IgD-negative memory B cell (primary cell): Measurements from ENCODE around the gene CLEC7A. TPM values are rescaled to one million over a fixed set of nuclear protein-coding genes. Genes with fewer than 3 reads are reported as not detected.

Experiments
- H3K27ac Mint-ChIP-seq, 3 donors: one replicate each; pipeline ENCODE4 v1.8.0; 2020 to 2022; ENCODE audit warnings: mild to moderate bottlenecking in 3 of 3, mixed read lengths in 3 of 3, moderate library complexity in 1 of 3
- H3K27me3 Mint-ChIP-seq: one replicate; pipeline ENCODE4 v1.8.0; 2021; ENCODE audit warnings: mixed read lengths
- H3K36me3 Mint-ChIP-seq: one replicate; pipeline ENCODE4 v1.8.0; 2020; ENCODE audit warnings: mild to moderate bottlenecking, mixed read lengths
- H3K4me1 Mint-ChIP-seq, 3 donors: one replicate each; pipeline ENCODE4 v1.8.0; 2020 to 2022; ENCODE audit warnings: mixed read lengths in 3 of 3, mild to moderate bottlenecking in 1 of 3
- H3K4me3 Mint-ChIP-seq, 4 donors: one replicate each; pipeline ENCODE4 v1.8.0; 2020 to 2022; ENCODE audit warnings: mild to moderate bottlenecking in 4 of 4, mixed read lengths in 4 of 4, moderate library complexity in 3 of 4
- H3K9me3 Mint-ChIP-seq, 3 donors: one replicate each; pipeline ENCODE4 v1.8.0; 2020 to 2021; ENCODE audit warnings: mixed read lengths in 3 of 3, mild to moderate bottlenecking in 1 of 3
- polyA plus RNA-seq: library from polyadenylated mRNA; unstranded; fragments of 300-500 nt; fragmentation: Illumina TruSeq; gene quantifications from one replicate; pipeline ENCODE4 v1.2.3, GENCODE V29; 2021

Gene CLEC7A
- polyA plus RNA-seq, 1 donor from 2014 or later, result 1.9 TPM

GRCh38 chr12:10088955-10089900, 40.8 kb downstream of the CLEC7A start:
- Mint-ChIP-seq H3K36me3 (no peaks in the 10 kb centered on the region), H3K4me3 (no peak overlapping the region), H3K27me3 (peaks cover 4% of the 10 kb centered on the region), H3K27ac (no peak overlapping the region), H3K4me1 (peaks cover 0 to 6% (median 4%) of the 10 kb centered on the region in 3 donors), H3K9me3 (peaks cover 3 to 6% (median 5%) of the 10 kb centered on the region in 3 donors)

- Mint-ChIP-seq H3K4me1 (peaks cover 0 to 6% (median 4%) of the 10 kb centered on the region in 3 donors), H3K27ac (no peak overlapping the region), H3K36me3 (no peaks in the 10 kb centered on the region), H3K27me3 (peaks cover 4% of the 10 kb centered on the region), H3K9me3 (peaks cover 5 to 10% (median 7%) of the 10 kb centered on the region in 3 donors), H3K4me3 (no peak overlapping the region)
Measured at GRCh38 chr12:10088031-10088430, 42.0 kb downstream of the CLEC7A start.

- peaks cover 5 to 16% (median 7%) of the 10 kb centered on the region in 3 donors for H3K9me3 Mint-ChIP-seq
- H3K27ac Mint-ChIP-seq, result no peak overlapping the region
- H3K36me3 Mint-ChIP-seq, result no peaks in the 10 kb centered on the region
- peaks cover 13% of the 10 kb centered on the region for H3K27me3 Mint-ChIP-seq
- peaks cover 0 to 6% (median 4%) of the 10 kb centered on the region in 3 donors for H3K4me1 Mint-ChIP-seq
- no peak overlapping the region for H3K4me3 Mint-ChIP-seq
Measured at GRCh38 chr12:10086387-10086786, 43.6 kb downstream of the CLEC7A start.

GRCh38 chr12:10084733-10085132, 45.3 kb downstream of the CLEC7A start:
- H3K27me3 Mint-ChIP-seq, result peaks cover 13% of the 10 kb centered on the region
- H3K27ac Mint-ChIP-seq, result peak overlapping the region in 1 of 3 donors; percentile 32
- H3K4me1 Mint-ChIP-seq, result peaks cover 0 to 3% (median under 1%) of the 10 kb centered on the region in 3 donors
- H3K9me3 Mint-ChIP-seq, result peaks cover 5 to 13% (median 7%) of the 10 kb centered on the region in 3 donors
- no peaks in the 10 kb centered on the region for H3K36me3 Mint-ChIP-seq
- H3K4me3 Mint-ChIP-seq, result no peak overlapping the region

GRCh38 chr12:10082117-10082874, 47.7 kb downstream of the CLEC7A start:
- H3K27ac Mint-ChIP-seq, result no peak overlapping the region
- H3K9me3 Mint-ChIP-seq, result peaks cover 5 to 13% (median 7%) of the 10 kb centered on the region in 3 donors
- peaks cover 12% of the 10 kb centered on the region for H3K27me3 Mint-ChIP-seq
- H3K4me1 Mint-ChIP-seq, result peaks cover 0 to 4% (median 0%) of the 10 kb centered on the region in 3 donors
- no peaks in the 10 kb centered on the region for H3K36me3 Mint-ChIP-seq
- H3K4me3 Mint-ChIP-seq, result peak overlapping the region in 1 of 4 donors; percentile 25

GRCh38 chr12:10075451-10075850, 54.5 kb downstream of the CLEC7A start:
- Mint-ChIP-seq H3K27me3 (peaks cover 17% of the 10 kb centered on the region), H3K27ac (no peak overlapping the region), H3K9me3 (no peaks in the 10 kb centered on the region), H3K4me1 (peaks cover 1 to 7% (median 2%) of the 10 kb centered on the region in 3 donors), H3K4me3 (no peak overlapping the region), H3K36me3 (no peaks in the 10 kb centered on the region)

- no peaks in the 10 kb centered on the region for H3K36me3 Mint-ChIP-seq
- peaks cover 23% of the 10 kb centered on the region for H3K27me3 Mint-ChIP-seq
- H3K4me1 Mint-ChIP-seq, result peaks cover 5 to 20% (median 6%) of the 10 kb centered on the region in 3 donors
- no peak overlapping the region for H3K27ac Mint-ChIP-seq
- no peaks in the 10 kb centered on the region for H3K9me3 Mint-ChIP-seq
- H3K4me3 Mint-ChIP-seq, result no peak overlapping the region
Measured at GRCh38 chr12:10073261-10073660, 56.7 kb downstream of the CLEC7A start.

GRCh38 chr12:10072131-10072530, 57.9 kb downstream of the CLEC7A start:
- Mint-ChIP-seq H3K4me1 (peaks cover 5 to 21% (median 6%) of the 10 kb centered on the region in 3 donors), H3K27me3 (peaks cover 30% of the 10 kb centered on the region), H3K4me3 (no peak overlapping the region), H3K27ac (no peak overlapping the region), H3K36me3 (no peaks in the 10 kb centered on the region), H3K9me3 (no peaks in the 10 kb centered on the region)

- Mint-ChIP-seq H3K4me3 (no peak overlapping the region), H3K27me3 (peaks cover 35% of the 10 kb centered on the region)
Measured at GRCh38 chr12:10070380-10070779, 59.6 kb downstream of the CLEC7A start.

GRCh38 chr12:10069976-10070375, 60.0 kb downstream of the CLEC7A start:
- peaks cover 35% of the 10 kb centered on the region for H3K27me3 Mint-ChIP-seq

More at GRCh38 chr12:10070380-10070779, 59.6 kb downstream of the CLEC7A start:
- no peaks in the 10 kb centered on the region for H3K9me3 Mint-ChIP-seq
- H3K4me1 Mint-ChIP-seq, result peaks cover 5 to 21% (median 6%) of the 10 kb centered on the region in 3 donors
- no peak overlapping the region for H3K27ac Mint-ChIP-seq
- H3K36me3 Mint-ChIP-seq, result no peaks in the 10 kb centered on the region

GRCh38 chr12:10069099-10069498, 60.9 kb downstream of the CLEC7A start:
- Mint-ChIP-seq H3K4me3 (no peak overlapping the region), H3K27ac (no peak overlapping the region), H3K4me1 (peaks cover 5 to 21% (median 6%) of the 10 kb centered on the region in 3 donors), H3K9me3 (no peaks in the 10 kb centered on the region), H3K36me3 (no peaks in the 10 kb centered on the region), H3K27me3 (peaks cover 36% of the 10 kb centered on the region)

More at GRCh38 chr12:10069976-10070375, 60.0 kb downstream of the CLEC7A start:
- Mint-ChIP-seq H3K27ac (no peak overlapping the region), H3K4me1 (peaks cover 5 to 21% (median 6%) of the 10 kb centered on the region in 3 donors), H3K4me3 (no peak overlapping the region), H3K36me3 (no peaks in the 10 kb centered on the region), H3K9me3 (no peaks in the 10 kb centered on the region)

- Mint-ChIP-seq H3K9me3 (no peaks in the 10 kb centered on the region), H3K4me3 (no peak overlapping the region), H3K27ac (no peak overlapping the region), H3K36me3 (no peaks in the 10 kb centered on the region), H3K27me3 (peaks cover 36% of the 10 kb centered on the region), H3K4me1 (peaks cover 5 to 21% (median 6%) of the 10 kb centered on the region in 3 donors)
Measured at GRCh38 chr12:10068644-10069043, 61.4 kb downstream of the CLEC7A start.

- Mint-ChIP-seq H3K27me3 (peaks cover 34% of the 10 kb centered on the region), H3K27ac (no peak overlapping the region), H3K36me3 (no peaks in the 10 kb centered on the region), H3K4me3 (no peak overlapping the region), H3K4me1 (peaks cover 5 to 21% (median 6%) of the 10 kb centered on the region in 3 donors), H3K9me3 (no peaks in the 10 kb centered on the region)
Measured at GRCh38 chr12:10067942-10068341, 62.1 kb downstream of the CLEC7A start.

- H3K9me3 Mint-ChIP-seq, result no peaks in the 10 kb centered on the region
- no peaks in the 10 kb centered on the region for H3K36me3 Mint-ChIP-seq
- no peak overlapping the region for H3K4me3 Mint-ChIP-seq
- no peak overlapping the region for H3K27ac Mint-ChIP-seq
- H3K4me1 Mint-ChIP-seq, result peaks cover 5 to 21% (median 6%) of the 10 kb centered on the region in 3 donors
- H3K27me3 Mint-ChIP-seq, result peaks cover 37% of the 10 kb centered on the region
Measured at GRCh38 chr12:10067264-10067663, 62.7 kb downstream of the CLEC7A start.
